ENCODE data around the gene NUBP2.

Gene NUBP2

GRCh38 chr16:1812732-1813163 lies 30.0 kb downstream of the NUBP2 start:
- peak; percentile 51 to 64 for DNase-seq

DNA sequence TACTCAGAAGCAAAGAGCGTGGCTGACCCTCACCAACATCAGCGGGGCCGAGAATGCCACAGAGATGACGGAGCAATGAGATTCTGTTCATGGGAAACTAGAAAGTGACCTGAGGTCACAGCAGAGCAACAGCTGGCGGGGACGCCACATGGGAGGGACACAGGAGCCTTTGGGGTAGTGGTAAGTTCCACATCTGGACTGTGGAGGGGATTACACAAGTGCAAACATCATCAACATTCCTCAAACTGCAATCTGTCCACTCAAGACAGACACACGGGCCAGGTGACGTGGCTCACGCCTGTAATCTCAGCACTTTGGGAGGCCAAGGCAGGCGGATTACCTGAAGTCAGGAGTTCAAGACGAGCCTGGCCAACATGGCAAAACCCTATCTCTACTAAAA lies 32.7 kb downstream of the NUBP2 start:
- no peak for DNase-seq

- no peak for DNase-seq
Observed at GRCh38 chr16:1816396-1817275, 33.9 kb downstream of the NUBP2 start.

- no peak for DNase-seq
Observed at GRCh38 chr16:1817276-1817589, 34.5 kb downstream of the NUBP2 start.

- DNase-seq = no peak
Observed at GRCh38 chr16:1817716-1818115, 35.0 kb downstream of the NUBP2 start.

- DNase-seq = no peak
Observed at GRCh38 chr16:1818204-1818872, 35.6 kb downstream of the NUBP2 start.

GRCh38 chr16:1818873-1819525 lies 36.2 kb downstream of the NUBP2 start:
- DNase-seq = no peak

GRCh38 chr16:1819611-1820010 lies 36.9 kb downstream of the NUBP2 start:
- DNase-seq = no peak

DNA sequence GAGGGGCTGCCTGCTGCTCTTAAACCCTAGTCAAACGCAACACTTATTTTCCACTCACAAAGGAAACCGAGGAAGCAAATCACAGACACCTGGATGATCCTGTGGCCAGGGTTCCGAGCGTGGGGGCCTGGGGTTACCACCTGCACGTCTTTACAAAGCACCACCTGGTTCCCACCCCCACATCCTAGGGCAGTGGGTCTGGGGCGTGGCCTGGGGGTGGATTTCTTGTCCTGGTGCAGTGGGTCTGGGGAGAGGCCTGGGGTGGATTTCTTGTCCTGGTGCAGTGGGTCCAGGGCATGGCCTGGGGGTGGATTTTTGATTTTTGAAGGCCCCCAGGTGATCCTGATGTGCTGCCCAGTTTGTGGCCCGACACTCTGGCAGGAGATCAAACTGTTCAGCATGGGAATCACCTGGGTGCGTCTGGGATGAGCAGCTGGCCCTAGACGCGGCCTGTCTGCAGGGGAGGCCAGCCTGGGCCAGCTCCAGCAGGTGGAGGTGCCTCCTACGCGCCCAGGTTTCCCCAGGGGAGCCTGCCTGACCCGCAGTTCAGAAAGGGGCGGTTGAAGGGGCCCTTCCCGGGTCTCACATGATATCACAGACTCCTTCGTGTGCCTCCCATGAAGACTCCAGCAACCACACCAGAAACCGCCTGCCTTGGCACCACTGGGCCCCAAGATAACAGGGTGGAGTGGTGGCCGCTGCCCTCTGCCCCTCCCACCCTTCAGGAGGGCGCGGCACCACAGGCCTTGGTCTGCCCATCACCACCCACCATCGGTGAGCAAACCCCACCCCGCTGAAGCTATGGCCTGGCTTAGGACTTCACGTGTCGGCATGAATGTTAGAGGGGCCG lies 37.6 kb downstream of the NUBP2 start:
- no peak for DNase-seq

DNA sequence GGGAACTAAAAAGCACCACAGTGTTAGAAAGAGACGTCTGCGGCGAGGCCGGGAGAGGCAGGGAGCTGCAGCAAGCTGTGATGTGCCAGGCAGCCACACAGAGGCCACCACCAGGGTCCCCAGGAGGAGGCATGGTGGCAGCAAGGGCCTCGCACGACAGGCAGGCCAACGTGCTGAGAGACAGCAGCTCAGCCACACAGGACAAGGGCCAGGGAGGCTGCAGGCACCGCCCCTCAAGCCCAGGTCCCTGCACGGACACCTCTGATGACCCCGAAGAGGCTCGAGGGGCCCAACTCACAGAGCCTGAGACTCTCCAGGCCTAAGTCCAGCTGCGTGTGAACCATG lies 38.2 kb downstream of the NUBP2 start:
- DNase-seq = no peak

DNA sequence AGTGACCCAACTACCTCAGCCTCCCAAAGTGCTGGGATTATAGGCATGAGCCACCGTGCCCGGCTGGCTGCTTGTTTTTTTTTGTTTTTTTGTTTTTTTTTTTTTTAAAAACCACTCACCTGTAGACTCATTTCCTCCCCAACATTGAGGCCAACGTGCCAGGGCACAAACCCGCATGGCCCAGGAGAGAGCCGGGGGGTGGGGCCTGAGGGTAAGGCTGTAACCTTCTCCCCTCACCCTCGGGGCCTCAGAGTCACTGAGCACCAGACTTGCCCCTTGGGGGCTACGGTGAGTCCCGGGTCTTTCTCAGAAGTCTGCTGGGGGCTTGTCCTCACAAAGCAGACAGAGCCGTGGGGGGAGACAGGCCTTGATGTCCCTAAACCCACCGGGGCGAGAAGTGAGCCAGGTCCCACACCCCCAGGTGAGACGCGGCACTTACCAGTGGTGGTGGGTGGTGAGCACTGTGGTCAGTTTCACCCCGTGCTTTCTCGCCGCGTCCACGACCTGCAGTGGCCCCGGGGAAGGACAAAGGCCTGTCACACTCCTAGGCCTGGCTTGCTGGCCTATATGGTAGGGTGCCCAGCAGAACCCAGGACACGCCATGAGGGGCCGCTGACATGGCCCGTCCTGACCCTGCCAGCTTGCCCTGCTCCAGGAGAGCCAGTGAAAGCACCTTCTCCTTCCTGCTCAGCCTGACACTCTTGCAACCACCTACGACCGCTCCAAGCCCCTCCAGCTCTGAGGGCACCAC lies 39.3 kb downstream of the NUBP2 start:
- DNase-seq = no peak

GRCh38 chr16:1822801-1823200 lies 40.0 kb downstream of the NUBP2 start:
- DNase-seq = no peak

DNA sequence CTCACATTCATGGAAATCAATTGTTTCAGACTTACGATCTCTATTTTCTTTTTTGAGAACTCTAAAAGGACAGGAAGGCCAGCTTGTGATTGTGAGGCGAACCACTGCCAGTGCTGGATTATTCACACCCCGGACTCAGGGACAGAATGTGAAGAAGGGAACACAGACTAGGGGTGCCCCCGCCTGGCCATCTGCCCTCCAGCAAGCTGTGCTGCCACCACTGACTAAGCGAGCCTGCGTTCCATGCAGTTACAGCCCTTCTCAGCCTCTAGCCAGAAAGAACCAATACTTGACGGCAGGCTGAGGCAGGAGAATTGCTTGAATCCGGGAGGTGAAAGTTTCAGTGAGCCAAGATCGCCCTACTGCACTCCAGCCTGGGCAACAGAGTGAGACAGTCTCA lies 41.1 kb downstream of the NUBP2 start:
- peak in 1 of 2 donors; percentile 4 for DNase-seq

- no peak for DNase-seq
Observed at GRCh38 chr16:1825381-1825863, 42.7 kb downstream of the NUBP2 start.

- DNase-seq = peak; percentile 48 to 53
Observed at GRCh38 chr16:1825864-1826690, 43.3 kb downstream of the NUBP2 start.

GRCh38 chr16:1826691-1827573 lies 44.2 kb downstream of the NUBP2 start, which contains the start of the genes FAHD1 and HAGH:
Gene FAHD1, plus strand, starts transcription at chr16:1827206. Its CDS starts 33 bp downstream, at chr16:1827239.
Gene HAGH, minus strand, starts transcription at chr16:1826825. Its CDS starts 38 bp downstream, at chr16:1826787.
- DNase-seq = peak; percentile 90 to 96

GRCh38 chr16:1828645-1829410 lies 46.1 kb downstream of the NUBP2 start:
- peak in 1 of 2 donors; percentile 25 for DNase-seq

- no peak for DNase-seq
Observed at GRCh38 chr16:1830213-1830612, 47.5 kb downstream of the NUBP2 start.

Measured in inflammatory macrophage treated with lipopolysaccharide for 1 hour (primary cell).